Right ventricle myocardium inferior (tissue), 1 donor: ENCODE data around the gene IQCK. TPM values are rescaled to one million over a fixed set of nuclear protein-coding genes. Genes with fewer than 3 reads are reported as not detected.

ENCODE experiments used
- ATAC-seq: fragments of 200-7000 bp; cut with Tn5 transposase; one replicate; pipeline ENCODE4 v1.9.1; 2020; ENCODE audit warnings: mild to moderate bottlenecking, moderate library complexity
- DNase-seq: peaks from one replicate; pipeline ENCODE4 v3.0.0; 2021; ENCODE audit errors: missing footprints
- intact Hi-C: fragments of 100-400 bp; cut with DNase I; formaldehyde crosslinking; loops from one replicate; pipeline ENCODE4 v1.11.0; 2022
- total RNA-seq: library from RNA; stranded (reverse); fragmentation: NEBNext Ultra II Directional; extraction: Animal tissue kit (Norgen Biotek cat#: 25700); gene quantifications from one replicate; pipeline ENCODE4 v1.2.1, GENCODE V29; 2021
- donor health status: DM: no; HTN: yes; CAD: no; lungs with severe emphysema.

IQCK gene
- total RNA-seq, 1 donor from 2014 or later, result 5.2 TPM

DNA sequence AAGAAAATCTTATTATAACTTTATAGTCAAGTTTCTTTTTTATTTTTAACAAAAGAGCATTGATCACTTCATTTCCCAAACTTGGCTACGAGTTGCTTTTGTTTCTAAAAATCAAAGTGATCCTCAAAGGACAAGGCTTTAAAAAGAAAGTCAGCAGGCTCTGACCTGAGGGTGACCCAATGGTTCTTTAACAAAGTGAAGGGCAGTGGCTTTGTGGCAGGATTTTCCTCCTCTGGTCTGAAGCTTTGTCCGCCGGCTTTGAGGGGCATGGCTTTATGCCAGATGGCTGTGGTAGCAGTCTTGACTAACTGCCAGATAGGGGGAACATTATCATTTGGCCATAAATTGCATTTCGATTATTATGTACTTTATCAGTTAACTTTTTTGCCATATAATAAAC is 28.5 kb downstream of the IQCK start:
- ATAC-seq, result no peak
- intact Hi-C loops, result no loop called here
- DNase-seq, result no peak

- DNase-seq (no peak), ATAC-seq (no peak)
- intact Hi-C loops, result no loop called here
These were observed 30.5 kb downstream of the IQCK start for GRCh38 chr16:19748389-19749168.

DNA sequence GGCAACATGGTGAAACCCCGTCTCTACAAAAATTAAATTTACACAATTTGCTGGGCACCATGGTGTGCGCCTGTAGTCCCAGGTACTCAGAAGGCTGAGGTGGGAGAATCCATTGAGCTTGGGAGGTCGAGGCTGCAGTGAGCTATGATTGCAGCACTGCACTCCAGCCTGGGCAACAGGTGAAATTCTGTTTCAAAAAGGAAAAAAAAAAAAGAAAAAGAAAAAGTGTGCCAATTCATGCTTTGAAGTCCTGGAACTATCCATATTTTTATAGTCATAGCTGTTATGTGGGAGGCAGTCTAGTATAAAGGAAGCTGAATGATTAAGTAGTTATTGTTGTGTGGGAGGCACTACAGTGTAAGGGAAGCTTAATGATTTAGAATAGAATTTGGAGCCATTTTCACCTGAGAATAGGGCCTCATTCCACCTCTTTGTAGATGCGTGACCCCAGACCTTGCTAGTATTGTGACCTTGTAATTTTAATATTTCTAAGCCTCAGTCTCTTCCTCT is 31.6 kb downstream of the IQCK start:
- DNase-seq (no peak), ATAC-seq (no peak)
- intact Hi-C loops, result no loop called here

- DNase-seq (no peak), ATAC-seq (no peak)
- intact Hi-C loops, result no loop called here
These were observed 33.7 kb downstream of the IQCK start for GRCh38 chr16:19751478-19752385.

- intact Hi-C loops, result no loop called here
- ATAC-seq (peak; percentile 10), DNase-seq (no peak)
These were observed 36.0 kb downstream of the IQCK start for GRCh38 chr16:19753815-19754643.

GRCh38 chr16:19754644-19755036 is 36.6 kb downstream of the IQCK start:
- ATAC-seq (no peak), DNase-seq (no peak)
- intact Hi-C loops, result no loop called here

- DNase-seq (no peak), ATAC-seq (no peak)
- intact Hi-C loops, result no loop called here
These were observed 37.2 kb downstream of the IQCK start for GRCh38 chr16:19755268-19755667.

DNA sequence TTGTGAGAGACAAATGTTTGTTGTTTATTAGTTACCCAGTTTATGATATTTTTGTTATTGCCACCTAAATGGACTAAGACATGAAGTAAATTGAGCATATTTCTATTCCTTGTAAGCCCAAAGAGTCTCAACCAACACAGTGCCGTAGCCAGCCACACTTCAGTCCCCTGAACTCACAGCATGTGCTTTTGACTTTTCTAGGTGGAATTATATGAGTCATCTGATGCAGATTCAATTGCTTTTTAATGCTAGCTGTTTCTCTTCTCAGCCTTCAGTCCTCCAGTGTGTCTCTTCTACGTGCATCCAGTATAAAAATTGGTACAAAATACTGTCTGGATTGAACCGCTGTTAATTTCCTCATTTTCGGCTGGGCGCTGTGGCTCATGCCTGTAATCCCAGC is 39.0 kb downstream of the IQCK start:
- no peak for ATAC-seq
- intact Hi-C loops, result no loop called here

GRCh38 chr16:19757762-19758595 is 39.9 kb downstream of the IQCK start:
- DNase-seq, result no peak
- intact Hi-C loops, result no loop called here
- no peak for ATAC-seq

More for the DNA sequence above, 39.0 kb downstream of the IQCK start:
- no peak for DNase-seq

GRCh38 chr16:19760356-19761060 is 42.4 kb downstream of the IQCK start:
- ATAC-seq (no peak), DNase-seq (no peak)
- intact Hi-C loops, result loop anchor here (5.0 kb wide), 1 partner anchor 47 kb away; no protein-coding TSS in a partner anchor

DNA sequence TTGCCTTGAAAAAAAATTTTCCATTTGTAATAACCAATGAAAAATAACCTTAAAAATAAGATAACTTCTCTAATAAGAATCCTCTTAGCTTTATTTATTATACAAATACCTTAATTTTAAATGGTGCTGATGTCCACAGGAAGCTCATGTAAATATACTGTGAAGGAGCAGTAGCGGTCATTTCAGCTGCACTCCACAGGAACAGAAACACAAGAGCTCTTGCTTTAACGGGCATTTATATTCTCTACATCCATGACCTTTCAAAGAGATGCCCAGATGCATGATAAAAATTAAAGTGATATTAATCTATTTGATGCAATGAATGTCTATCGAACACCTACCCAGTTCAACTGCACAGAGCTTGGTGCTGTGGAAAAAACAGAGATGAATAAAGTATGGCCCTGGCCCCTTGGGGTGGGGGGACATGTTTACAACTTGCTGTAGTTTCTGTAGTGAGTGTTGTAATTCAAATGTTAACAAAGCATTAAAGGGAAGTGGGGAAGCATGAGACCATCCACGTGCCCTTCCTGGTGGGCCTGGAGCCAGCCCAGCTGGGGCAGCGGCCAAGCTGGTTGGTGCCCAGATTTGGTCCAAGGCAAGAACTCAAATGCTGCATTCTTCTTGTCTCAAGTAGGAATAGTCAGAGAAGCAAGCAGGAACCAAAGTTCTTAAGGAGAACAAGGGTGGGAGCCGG is 47.9 kb downstream of the IQCK start:
- intact Hi-C loops, result no loop called here
- DNase-seq (peak; percentile 77), ATAC-seq (peak; percentile 60)

GRCh38 chr16:19766554-19766884 is 48.4 kb downstream of the IQCK start:
- DNase-seq (no peak), ATAC-seq (no peak)
- intact Hi-C loops, result no loop called here

DNA sequence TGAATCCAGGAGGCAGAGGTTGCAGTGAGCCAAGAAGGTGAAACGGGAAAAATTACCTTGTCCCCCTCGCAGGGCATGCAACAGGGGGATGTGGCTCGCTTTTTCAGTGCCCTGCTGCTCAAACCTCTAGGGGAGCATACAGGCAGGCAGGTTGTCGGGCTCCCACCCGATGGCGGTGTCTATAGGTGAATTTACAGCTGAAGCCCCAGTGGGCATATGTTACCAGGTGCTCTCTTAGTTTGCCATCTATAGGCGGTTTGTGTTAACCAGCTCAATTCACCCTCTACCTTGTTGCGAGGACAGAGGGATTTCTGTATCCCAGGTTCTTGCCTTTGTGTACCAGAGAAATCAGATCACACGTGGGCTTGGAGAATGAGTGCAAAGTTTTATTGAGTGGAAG is 48.9 kb downstream of the IQCK start:
- ATAC-seq (no peak), DNase-seq (no peak)
- intact Hi-C loops, result no loop called here

GRCh38 chr16:19767497-19767896 is 49.4 kb downstream of the IQCK start:
- intact Hi-C loops, result no loop called here
- DNase-seq (no peak), ATAC-seq (no peak)

GRCh38 chr16:19769239-19769638 is 51.2 kb downstream of the IQCK start:
- DNase-seq, result no peak
- intact Hi-C loops, result no loop called here
- no peak for ATAC-seq

GRCh38 chr16:19771040-19771439 is 53.0 kb downstream of the IQCK start:
- ATAC-seq (no peak), DNase-seq (no peak)
- intact Hi-C loops, result no loop called here

DNA sequence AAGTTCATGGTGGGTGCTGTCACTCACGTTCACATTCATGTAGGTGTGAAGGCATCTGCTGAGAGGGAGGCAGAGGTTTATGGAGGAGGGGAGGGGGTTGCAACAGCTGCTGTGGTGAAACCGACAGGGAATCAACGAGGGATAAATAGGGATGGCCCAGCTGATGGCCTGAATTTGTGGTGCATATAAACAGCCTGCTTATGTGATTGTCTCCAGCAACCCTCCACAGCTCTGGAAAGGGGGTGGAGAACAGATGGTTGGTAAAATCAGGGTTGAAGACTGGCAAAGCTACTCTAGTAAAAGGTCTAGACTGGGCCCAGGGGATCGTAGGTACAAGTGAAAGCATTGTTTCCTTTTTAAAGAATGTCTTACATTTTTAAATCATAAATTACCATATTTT is 53.7 kb downstream of the IQCK start:
- DNase-seq (no peak), ATAC-seq (no peak)
- intact Hi-C loops, result no loop called here
